Measurements from ENCODE around the gene CBS.
"Not testable (repeated sequence)": the region's sequence is repeated elsewhere in the genome, so short reads cannot be mapped to it uniquely, and the experiment has no call there.

Gene CBS

DNA sequence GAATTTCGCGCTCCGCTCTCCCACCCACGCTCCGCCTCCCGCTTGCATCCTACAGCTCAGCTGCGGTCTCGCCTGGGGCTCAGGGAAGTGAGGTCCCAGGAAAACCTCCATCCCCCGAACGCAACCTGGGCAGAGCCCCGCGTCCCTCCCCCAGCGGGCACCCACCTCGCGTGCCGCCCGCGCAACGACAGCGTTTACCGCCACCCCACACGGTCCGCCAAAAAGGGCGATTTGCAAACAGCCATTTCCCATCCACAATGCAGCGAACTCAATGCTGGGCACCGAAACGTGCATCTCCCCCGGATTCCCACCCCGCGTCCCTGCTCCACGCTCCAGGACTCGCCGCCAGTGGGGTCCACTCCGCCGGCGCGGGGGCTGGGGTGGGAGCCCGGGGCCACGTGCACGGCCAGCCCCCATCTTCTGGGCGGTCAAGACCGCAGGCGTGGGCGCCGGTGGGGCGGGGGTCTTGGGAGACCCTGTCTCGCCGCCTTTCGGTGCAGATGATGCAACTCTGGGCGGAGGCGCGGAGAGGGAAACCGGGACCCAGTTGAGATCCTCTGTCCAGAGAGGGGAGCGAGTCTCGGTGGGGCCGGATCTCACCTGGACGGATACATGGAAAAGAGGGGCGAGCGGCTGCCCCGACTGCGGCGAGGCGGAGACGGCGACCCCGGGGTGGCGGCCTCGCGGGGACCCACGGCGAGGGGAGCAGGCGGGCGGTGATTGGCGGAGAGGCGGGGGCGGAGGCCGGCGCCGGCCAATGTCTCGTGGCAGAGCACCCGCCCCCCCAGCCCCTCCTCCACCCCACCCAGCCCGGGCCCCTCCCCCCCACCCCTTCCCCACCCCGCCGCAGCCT lies at the start of gene CBS:
Gene CBS, minus strand, starts transcription at position 666 of the 853 bp plus-strand sequence. CDS start 3,642 bp downstream, outside the sequence.
- not testable (repeated sequence) for FAIRE-seq; DNase-seq (ENCODE audit: insufficient read length, low spot score)

DNA sequence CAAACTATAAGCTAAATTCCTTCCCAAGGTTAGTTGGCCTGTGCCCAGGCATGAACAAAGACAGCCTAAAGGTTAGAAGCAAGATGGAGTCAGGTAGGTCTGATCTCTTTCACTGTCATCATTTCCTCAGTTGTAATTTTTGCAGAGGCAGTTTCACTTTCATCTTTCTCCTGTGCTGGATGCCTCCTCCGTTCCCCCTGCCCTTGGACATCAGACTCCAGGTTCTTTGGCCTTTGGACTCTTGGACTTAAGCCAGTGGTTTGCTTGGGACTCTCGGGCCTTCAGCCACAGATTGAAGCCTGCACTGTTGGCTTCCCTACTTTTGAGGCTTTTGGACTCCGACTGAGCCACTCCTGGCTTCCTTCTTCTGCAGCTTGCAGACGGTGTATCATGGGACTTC lies 40.3 kb upstream of the CBS start:
- FAIRE-seq; DNase-seq (ENCODE audit: insufficient read length, low spot score): not testable (repeated sequence)

DNA sequence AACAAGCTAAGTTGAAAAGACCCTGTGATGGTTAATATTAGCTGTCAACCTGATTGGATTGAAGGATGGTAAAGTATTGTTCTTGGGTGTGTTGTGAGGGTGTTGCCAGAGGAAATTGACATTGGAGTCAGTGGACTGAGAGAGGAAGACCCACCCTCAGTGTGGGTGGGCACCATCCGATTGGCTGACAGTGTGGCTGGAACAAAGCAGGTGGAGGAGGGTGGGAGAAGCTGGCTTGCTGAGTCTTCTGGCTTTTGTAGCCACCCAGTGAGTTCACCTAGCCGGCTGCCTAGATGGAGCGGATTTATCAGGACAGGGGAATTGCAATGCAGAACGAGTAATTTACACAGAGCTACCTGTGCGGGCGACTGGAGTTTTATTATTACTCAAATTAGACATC lies 38.8 kb upstream of the CBS start:
- not testable (repeated sequence) for FAIRE-seq; DNase-seq (ENCODE audit: insufficient read length, low spot score)

DNA sequence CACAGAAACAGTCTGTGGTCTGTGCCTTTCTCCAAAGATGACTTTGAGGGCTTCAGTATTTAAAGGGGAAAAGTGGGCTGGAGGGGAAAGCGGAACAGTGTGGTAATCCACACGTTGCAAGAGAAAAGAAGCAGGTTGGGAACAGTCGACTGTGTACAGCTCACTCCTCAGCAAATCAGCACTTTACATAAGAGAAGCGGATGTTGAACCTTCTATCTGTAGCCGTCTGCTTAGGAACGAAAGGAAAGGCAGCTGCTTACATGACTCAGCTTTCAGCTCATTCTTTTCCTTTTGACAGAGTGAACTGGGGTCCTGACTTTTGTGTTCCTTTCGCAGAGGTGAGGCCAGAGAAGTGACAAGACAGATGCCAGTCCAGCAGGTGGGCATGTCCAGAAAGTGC lies 33.4 kb upstream of the CBS start:
- not testable (repeated sequence) for DNase-seq (ENCODE audit: insufficient read length, low spot score); FAIRE-seq

DNA sequence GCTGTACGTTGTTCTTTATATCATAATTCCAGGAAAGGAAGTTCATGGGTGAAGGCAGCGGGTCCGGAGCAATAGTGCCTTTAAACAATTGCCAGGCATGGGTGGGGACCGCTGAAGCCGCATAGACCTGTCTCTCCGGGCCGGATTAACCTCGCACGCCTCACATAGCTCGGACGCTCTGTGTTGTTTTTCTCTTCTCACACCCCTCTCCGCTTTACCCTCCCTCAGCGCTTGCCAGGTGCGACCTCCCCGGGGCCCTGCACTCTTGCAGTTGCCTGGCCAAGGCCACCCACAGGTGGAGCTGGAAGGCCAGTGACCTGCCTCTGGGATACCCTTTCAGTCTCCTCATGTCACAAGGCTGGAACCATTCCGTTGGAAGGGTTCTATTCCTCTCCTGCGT lies 32.5 kb upstream of the CBS start:
- not testable (repeated sequence) for DNase-seq (ENCODE audit: insufficient read length, low spot score); FAIRE-seq

DNA sequence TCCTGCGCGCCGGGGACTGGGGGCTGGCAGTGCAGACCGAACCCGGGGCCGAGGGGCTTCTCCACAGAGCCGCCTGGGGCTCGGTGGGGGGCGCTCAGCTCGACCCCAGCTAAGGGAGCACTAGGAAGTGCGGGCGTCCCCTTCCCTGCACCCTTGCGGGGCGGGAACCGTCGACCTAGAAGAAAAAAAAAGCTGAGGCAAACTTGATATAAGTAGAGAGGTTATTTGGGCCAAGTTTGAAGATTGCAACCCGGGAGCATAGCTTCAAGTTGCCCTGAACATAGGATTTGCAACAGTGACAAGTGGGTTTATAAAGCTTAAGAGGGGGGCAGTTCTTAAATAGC lies 32.1 kb upstream of the CBS start:
- not testable (repeated sequence) for DNase-seq (ENCODE audit: insufficient read length, low spot score); FAIRE-seq

DNA sequence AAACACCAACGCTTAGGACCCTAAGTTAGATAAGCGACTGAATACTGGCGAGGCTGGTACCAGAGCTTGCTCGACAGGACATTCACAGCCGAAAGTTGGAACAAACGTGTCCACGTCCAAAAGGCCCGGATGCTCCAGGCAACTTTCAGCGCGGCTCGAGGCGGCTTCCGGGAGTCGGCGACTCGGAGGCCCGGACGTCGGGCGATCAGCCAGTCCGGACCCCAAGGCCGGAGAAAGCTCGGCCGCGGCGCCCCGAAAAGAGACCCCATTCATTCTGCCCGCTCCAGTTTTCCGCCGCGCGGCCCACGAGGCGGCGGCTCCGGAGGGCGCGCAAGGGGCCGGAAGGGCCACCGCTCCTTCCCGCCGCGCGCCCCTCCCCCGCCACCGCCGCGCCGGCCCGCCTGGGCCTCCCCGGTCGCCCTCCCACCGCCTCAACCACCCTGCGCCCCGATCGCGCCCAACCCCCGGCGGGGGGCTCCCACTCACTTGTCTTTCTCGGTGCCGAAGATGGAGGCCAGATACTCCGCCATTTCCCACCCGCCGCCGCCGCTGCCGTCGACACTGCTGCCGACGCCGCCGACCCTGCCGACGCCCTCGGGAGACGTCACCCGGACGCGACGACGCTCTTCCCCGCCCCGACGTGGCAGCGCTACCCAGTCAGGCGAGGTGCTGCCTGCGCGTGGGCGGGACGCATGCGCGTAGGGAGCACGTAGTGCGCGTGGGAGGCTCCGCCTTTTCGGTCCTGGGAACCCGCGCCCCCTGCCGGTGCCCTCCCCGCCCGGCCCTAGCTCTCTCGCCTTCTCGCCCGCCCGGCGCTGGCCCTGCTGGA lies 31.5 kb upstream of the CBS start, which contains the start of gene U2AF1:
Gene U2AF1, minus strand, starts transcription at position 606 of the 829 bp plus-strand sequence. Its CDS starts 76 bp downstream, at position 530.
- TF ChIP-seq POLR2A (IDR thresholded peaks at IDR 0.05; ENCODE audit: low read depth, low read length) = peak; percentile 28; the same call in 1 of the 2 replicates
- not testable (repeated sequence) for DNase-seq (ENCODE audit: insufficient read length, low spot score)
- FAIRE-seq = peak; percentile 48

DNA sequence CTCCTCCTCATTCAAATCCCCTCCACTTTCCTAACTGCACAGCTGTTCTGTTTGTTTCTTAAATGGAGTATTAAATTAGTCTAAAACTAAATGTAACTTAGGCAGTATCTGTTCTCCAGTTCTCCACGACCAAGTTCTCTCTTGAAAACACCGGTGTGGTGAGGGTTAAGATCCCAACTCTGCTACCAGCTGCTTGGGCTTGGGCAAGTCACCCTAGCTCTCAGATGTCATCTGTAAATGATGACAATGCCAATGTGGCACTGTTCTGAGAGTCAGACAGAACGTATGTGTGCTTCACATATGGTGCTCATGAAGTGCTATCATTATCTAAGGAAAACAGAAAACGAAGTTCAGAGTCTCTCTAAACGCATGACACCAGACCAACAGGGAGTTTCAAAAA lies 29.0 kb upstream of the CBS start:
- not testable (repeated sequence) for FAIRE-seq; DNase-seq (ENCODE audit: insufficient read length, low spot score)

DNA sequence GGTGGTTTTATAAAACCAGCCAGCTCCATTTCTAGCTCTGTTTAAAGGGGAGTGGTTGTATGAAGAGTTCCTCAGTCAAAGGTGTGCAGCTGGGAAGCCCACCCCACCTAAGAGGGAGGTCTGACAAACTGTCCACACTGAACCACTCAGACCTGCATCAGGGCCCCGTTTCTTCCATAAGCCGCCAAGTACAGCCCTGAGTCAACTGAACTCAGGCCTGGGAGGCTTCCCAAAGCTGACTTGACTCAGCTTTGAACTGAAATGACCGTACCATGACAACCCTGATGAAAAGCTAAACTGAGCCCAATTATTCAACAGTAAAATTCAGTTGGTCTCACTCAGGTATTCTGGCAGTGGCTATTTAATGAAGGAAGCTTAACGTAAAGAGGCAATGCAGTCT lies 26.6 kb upstream of the CBS start:
- not testable (repeated sequence) for FAIRE-seq; DNase-seq (ENCODE audit: insufficient read length, low spot score)

DNA sequence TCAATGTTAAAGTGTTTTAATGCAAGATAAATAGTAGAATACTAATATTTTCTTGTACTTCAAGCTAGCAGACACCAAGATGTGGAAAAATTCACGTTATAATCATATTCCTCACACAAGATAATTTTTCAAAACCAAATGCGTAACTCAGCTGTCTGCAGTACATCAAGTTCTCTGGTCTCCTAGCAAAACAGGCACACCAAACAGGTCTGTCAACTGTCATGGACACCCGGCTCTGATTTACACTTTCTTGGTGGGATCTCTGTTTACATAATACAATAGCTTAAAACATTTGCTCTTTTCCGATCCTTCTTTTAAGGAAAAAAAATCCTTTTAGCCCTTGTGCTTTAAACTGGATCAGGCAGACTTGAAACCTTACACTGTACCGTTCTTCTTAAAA lies 26.0 kb upstream of the CBS start:
- DNase-seq (ENCODE audit: insufficient read length, low spot score); FAIRE-seq: not testable (repeated sequence)

DNA sequence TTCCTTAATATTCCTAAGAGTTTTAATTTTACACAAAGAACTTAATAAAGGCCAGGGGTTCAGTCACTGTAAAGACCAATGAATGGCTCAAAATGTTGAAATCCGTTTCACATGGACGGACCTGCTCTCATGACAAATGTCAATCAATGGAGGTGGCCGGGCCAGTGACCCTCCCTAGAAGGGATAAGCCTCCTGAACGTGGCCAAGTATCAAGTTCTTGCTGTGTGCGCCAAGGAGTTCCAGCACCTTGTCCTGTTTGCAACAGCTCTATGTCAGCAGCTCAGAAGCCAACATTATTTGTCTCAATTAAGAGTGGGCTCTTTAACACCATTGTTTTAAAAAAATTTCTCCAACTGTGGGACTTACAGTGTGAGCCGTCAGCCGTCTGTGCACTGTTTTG lies 25.4 kb upstream of the CBS start:
- not testable (repeated sequence) for DNase-seq (ENCODE audit: insufficient read length, low spot score); FAIRE-seq

DNA sequence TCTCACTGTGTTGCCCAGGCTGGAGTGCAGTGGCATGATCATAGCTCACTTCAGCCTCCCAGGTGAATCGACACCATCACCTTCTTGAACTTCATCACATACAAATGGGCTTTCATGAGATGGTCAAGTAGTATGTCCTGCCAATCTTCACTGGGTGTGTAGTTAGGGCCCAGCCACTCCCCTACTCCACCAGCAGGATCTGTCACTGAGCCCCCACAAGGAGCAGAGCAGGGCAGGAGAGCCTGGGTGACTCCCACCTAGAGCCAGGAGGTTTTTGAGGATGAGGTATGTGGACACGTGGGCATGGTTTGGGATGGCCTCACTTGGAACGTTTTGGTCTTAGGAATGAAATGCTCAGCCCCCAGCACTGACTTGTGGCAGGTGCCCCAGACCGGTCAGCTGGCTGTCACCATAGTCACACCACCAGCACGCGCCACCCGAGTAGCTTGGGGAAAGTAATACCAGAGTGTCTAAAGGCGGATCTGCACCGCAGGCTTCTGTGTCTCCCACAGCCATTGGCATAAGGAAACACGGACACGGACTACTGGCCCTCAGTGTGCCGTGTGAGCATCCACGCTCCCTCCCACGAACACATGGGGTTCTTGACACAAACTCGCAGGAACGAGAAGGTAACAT lies 16.5 kb upstream of the CBS start:
- not testable (repeated sequence) for FAIRE-seq

DNA sequence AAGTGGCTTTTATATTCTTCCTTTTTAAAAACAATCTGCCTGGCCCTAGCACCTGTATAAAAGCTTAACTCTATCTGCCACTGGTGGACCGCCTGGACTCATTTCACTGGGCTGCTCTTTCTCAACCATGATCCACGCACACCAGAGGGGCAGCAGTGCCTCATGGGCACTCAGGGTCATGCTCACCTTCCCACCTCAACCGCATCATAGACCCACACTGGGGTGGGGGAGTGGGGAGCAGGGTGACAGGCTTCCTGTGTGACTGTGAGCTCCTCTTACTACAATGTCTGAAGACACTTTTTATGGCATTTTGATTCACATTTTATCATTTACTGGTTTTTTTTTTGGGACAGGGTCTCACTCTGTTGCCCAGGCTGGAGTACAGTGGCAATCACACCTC lies 15.3 kb upstream of the CBS start:
- not testable (repeated sequence) for FAIRE-seq; DNase-seq (ENCODE audit: insufficient read length, low spot score)

More for the DNA sequence above, 16.5 kb upstream of the CBS start:
- not testable (repeated sequence) for DNase-seq (ENCODE audit: insufficient read length, low spot score)

DNA sequence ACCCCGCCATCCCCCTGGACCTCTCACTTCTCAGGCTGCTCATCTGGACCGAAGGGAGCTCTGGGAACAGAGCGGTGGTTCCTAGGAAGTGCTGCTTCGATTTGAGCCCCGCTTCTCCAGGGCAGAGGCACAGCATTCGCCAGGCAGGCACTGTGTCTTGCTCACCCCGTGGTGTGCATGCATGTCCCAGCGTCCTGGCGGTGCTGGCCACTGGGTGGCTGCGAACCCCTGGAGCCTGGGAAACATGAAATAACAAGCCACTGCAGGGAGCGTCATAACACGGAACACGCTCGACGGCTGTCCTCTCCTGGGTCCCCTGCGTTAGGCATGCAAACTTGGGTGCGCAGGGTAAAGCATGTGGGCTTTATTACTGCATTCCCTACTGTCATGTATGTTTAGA lies 13.8 kb upstream of the CBS start:
- not testable (repeated sequence) for FAIRE-seq

DNA sequence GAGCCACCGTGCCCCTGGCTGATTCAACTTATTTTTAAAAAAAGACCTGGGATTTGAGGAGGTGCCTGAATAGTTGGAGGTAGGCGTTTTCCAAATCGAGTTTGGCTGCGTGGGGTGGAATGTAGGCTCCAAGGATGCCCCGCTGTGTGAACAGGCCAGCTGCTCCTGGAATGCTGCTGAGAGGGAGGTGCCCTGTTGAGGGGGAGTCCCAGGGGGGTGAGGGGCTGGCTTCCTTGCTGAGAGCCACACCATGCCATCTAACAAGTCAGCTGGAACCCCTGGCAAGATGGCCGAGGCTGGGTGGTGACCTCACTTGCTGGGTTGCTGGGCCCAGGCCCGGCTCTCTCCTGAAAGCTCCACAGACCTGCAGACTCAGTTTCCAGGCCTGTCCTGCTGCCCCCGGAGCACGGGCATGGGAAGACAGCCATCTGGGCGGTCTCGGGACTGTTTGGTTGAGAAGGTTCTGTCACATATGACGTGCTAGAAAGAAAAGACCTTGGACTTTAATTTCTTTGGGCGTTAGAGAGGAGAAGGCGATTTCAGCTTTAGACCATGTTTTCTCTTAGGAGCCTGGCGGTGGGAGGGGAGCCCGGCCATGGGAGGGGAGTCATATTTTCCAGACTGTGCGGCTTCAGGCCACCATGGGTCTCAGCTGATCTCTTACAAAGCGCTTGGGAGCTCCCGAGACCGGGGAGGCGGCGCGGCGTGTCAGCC lies 7.1 kb upstream of the CBS start:
- not testable (repeated sequence) for DNase-seq (ENCODE audit: insufficient read length, low spot score); FAIRE-seq

More for the DNA sequence above, 13.8 kb upstream of the CBS start:
- DNase-seq (ENCODE audit: insufficient read length, low spot score) = not testable (repeated sequence)

DNA sequence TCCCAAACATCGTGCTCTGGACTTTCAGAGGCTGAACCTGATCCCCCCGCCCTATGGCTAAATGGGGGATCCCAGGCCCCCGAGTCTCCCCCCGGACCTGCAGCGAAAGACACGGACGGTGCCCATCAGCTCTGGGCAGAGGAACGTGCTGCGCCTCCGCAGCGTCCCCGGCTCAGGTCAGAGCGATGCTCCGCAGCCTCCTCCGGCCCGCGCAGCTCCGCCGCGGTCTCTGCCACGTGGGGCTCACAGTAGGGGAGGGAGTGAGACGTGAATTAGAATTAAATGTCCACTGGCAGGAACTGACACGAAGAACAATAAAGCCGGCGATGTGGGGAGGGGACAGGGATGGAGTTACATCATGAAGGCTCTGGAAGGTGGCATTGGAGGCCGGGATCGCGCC lies 1.0 kb upstream of the CBS start:
- FAIRE-seq; DNase-seq (ENCODE audit: insufficient read length, low spot score): not testable (repeated sequence)

DNA sequence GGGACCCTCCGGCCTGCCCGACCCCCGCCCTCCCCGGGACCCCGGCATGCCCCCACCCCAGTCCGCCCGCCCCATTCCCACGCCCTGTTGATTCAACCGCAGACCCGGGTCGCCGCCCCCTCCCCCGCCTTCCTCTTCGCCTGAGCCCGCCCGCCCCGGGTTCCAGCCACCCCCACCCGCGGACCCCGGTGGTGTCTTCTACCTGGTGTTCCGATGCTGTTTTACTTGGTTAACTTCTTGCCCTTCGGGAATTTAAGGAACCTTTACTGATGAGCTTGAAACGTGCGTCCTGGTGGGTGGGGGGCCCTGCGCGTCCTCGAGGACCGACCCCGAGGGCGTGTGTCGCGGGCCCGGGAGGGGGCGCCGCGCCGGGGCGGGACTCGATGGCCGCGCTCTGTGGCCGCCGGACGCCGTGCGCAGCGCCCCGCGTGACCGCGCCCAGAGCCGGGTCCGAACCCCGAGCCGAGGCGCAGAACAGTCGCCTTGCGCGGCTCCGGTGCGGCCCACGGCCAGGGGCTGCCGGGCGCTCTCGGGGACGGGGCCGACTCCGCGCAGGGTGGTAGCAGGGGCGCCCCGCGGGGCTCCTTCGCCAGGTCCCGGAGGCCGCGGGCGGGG lies 495 bp upstream of the CBS start:
- DNase-seq (ENCODE audit: insufficient read length, low spot score); FAIRE-seq: not testable (repeated sequence)

DNA sequence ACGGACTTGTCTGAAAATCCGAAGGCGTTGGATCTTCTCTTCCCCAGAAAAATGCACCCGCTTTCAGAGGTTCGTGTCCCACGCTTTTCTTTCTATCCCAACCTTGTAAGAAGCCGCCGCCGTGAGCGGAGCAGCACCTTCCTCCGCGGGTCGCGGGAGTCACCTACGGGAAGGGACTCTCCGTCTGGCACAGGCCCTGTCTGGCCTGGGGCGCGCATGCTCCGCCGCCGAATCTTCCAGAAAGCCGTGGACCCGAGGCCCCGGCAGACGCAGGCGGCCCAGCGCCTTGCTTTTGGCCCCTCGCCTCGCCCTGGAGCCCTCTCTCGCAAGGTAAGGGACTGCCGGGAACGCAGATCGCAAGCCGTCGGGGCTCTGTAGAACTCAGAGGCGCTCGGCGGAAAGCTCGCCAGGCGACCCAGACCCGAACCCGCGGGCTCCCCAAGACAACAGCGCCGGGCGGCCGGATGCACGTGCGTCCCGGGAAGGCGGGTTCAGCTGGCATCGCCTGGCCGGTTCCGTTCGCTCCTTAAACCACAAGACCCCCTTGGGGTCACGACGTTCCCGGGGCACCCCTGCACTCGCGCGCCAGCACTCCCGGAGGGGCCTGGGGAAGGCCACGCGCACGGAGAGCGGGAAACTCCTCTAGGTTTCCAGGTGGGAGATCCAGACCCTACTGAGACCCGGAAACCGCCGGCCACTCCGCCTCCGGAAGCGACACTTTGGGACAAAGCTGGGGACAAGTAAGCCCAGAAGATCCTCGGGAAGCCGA lies 1.1 kb downstream of the CBS start:
- DNase-seq (ENCODE audit: insufficient read length, low spot score); FAIRE-seq: not testable (repeated sequence)
